Keratinocyte (primary cell): ENCODE results near the gene IFI16. TPM values are rescaled to one million over a fixed set of nuclear protein-coding genes. Genes with fewer than 3 reads are reported as not detected.

Experiments
- DNase-seq: peaks from one replicate; pipeline ENCODE4 v3.0.0-alpha.2; 2011; ENCODE audit warnings: low read depth, missing footprints, low spot score
- FAIRE-seq: peaks from 2 replicates; lab custom pipeline; 2011; peaks lifted over from hg19 to GRCh38; lab: Jason Lieb, UNC
- H2AFZ ChIP-seq: 2 replicates; pipeline ENCODE4 v1.6.0; 2012; ENCODE audit warnings: low read length, control low read depth, inconsistent platforms; ENCODE audit not compliant: control insufficient read depth
- H3K27ac ChIP-seq: 2 replicates; pipeline ENCODE4 v1.5.1; 2011; ENCODE audit warnings: low read length; ENCODE audit not compliant: control insufficient read depth, insufficient read depth
- H3K27me3 ChIP-seq: 3 replicates; pipeline ENCODE4 v1.6.0; 2011; ENCODE audit warnings: low read length; ENCODE audit not compliant: control insufficient read depth, insufficient read depth; ENCODE audit errors: extremely low read depth
- H3K36me3 ChIP-seq, 2 experiments: 2 replicates in 1 of 2; 3 replicates in 1 of 2; pipeline ENCODE4 v1.5.1; 2011; ENCODE audit warnings: low read length in 2 of 2, mild to moderate bottlenecking in 1 of 2; ENCODE audit not compliant: control insufficient read depth in 2 of 2, insufficient read depth in 2 of 2; ENCODE audit errors: extremely low read depth in 1 of 2
- H3K4me1 ChIP-seq: 3 replicates; pipeline ENCODE4 v1.5.1; 2011; ENCODE audit warnings: low read length; ENCODE audit not compliant: control insufficient read depth, insufficient read depth; ENCODE audit errors: extremely low read depth
- H3K4me2 ChIP-seq: 3 replicates; pipeline ENCODE4 v1.6.0; 2011; ENCODE audit warnings: low read depth, low read length; ENCODE audit not compliant: control insufficient read depth, insufficient read depth; ENCODE audit errors: extremely low read depth
- H3K4me3 ChIP-seq, 3 experiments: fragments of 200-600 bp in 1 of 3; sonication (generic) in 1 of 3; 2 replicates in 2 of 3; 3 replicates in 1 of 3; pipeline ENCODE4 v1.5.1; 2011 to 2016; ENCODE audit warnings: low read length in 3 of 3, mild to moderate bottlenecking in 3 of 3, control low read depth in 2 of 3, inconsistent platforms in 1 of 3, low read depth in 1 of 3, mixed read lengths in 1 of 3, mixed run types in 1 of 3, moderate library complexity in 1 of 3; ENCODE audit not compliant: control insufficient read depth in 2 of 3, insufficient read depth in 2 of 3; ENCODE audit errors: extremely low read depth in 1 of 3
- H3K79me2 ChIP-seq: 2 replicates; pipeline ENCODE4 v1.6.0; 2012; ENCODE audit warnings: low read length; ENCODE audit not compliant: control insufficient read depth, insufficient read depth
- H3K9ac ChIP-seq: 3 replicates; pipeline ENCODE4 v1.6.0; 2011; ENCODE audit warnings: low read length; ENCODE audit not compliant: control insufficient read depth, insufficient read depth; ENCODE audit errors: extremely low read depth
- H3K9me1 ChIP-seq: 3 replicates; pipeline ENCODE4 v1.6.0; 2011; ENCODE audit warnings: low read length; ENCODE audit not compliant: control insufficient read depth, insufficient read depth; ENCODE audit errors: extremely low read depth
- H3K9me3 ChIP-seq: 2 replicates; pipeline ENCODE4 v1.5.1; 2012; ENCODE audit warnings: low read depth, low read length; ENCODE audit not compliant: control insufficient read depth
- H4K20me1 ChIP-seq: 3 replicates; pipeline ENCODE4 v1.6.0; 2011; ENCODE audit warnings: low read length; ENCODE audit not compliant: control insufficient read depth, insufficient read depth; ENCODE audit errors: extremely low read depth
- EZH2 ChIP-seq: IDR thresholded peaks from one replicate; pipeline ENCODE4 v1.6.1; 2012; ENCODE audit warnings: inconsistent platforms, mild to moderate bottlenecking, low read length, moderate library complexity
- dilution Hi-C: fragments of 300-500 bp; cut with MboI; formaldehyde crosslinking; loops from one replicate; pipeline ENCODE4 v1.7.0; 2020; ENCODE audit warnings: low sequenced_read_pairs; ENCODE audit not compliant: extremely low pct_ligation_motif_present
- polyA plus RNA-seq, 5 experiments: library from polyadenylated mRNA; depleted of rRNA in 3 of 5; stranded (reverse) in 3 of 5; stranded (forward) in 1 of 5; unstranded in 1 of 5; fragments of >200 nt; gene quantifications; 1 replicate in 1 of 5; 2 replicates in 3 of 5; 3 replicates in 1 of 5; pipeline versions ENCODE4 v1.2.1 to v1.2.3, GENCODE V29; 2011 to 2012; ENCODE audit warnings: missing spikeins in 2 of 5, low read depth in 1 of 5, low replicate concordance in 1 of 5
- TF ChIP-seq, protein P1 (sequence below), 3 experiments: IDR thresholded peaks in 1 of 3; conservative IDR thresholded peaks in 1 of 3; optimal IDR thresholded peaks in 1 of 3; 2 replicates in 2 of 3; 3 replicates in 1 of 3; pipeline versions ENCODE3 to v1.5.1; 2011; ENCODE audit warnings: low read length in 3 of 3, mild to moderate bottlenecking in 3 of 3, moderate library complexity in 2 of 3, control low read depth in 1 of 3, inconsistent platforms in 1 of 3; ENCODE audit not compliant: insufficient read depth in 2 of 3; ENCODE audit errors: extremely low read depth in 1 of 3

The IFI16 gene
- polyA plus RNA-seq, 1 donor (not counting 4 experiments of a cell fraction or from before 2014, with no cell fraction given): 193 TPM

DNA sequence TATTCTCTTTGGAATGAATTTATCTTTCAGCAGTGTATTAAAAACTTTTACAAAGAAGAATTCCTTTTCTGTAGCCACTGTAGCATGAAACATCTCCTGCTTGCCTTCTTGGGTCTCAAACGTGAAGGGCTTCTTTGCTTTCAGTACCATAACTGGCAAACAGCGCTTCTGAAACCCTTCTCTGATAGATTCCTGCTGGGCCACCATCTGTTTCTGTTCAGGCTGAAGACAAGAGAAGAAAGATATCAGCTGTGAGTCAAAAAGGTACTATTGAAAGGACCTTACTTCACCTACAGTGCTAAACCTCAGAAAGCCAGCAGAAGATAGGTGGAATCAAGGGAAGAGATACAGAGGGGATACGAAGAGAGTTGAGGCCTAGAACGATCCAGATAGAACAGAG, 56.4 kb downstream of the IFI16 start:
- no peak overlapping the region for H3K4me2 ChIP-seq
- no peak overlapping the region for H3K27ac ChIP-seq
- H3K9ac ChIP-seq: no peak overlapping the region
- no peak overlapping the region for H3K4me3 ChIP-seq
- dilution Hi-C loops: no loop called here
- no peak for FAIRE-seq
- no peak overlapping the region for H2AFZ ChIP-seq
- H3K4me1 ChIP-seq: no peaks in the 10 kb centered on the region
- no peak for DNase-seq
- H3K27me3 ChIP-seq: no peaks in the 10 kb centered on the region
- TF ChIP-seq EZH2: no peak
- TF ChIP-seq, protein P1, sequence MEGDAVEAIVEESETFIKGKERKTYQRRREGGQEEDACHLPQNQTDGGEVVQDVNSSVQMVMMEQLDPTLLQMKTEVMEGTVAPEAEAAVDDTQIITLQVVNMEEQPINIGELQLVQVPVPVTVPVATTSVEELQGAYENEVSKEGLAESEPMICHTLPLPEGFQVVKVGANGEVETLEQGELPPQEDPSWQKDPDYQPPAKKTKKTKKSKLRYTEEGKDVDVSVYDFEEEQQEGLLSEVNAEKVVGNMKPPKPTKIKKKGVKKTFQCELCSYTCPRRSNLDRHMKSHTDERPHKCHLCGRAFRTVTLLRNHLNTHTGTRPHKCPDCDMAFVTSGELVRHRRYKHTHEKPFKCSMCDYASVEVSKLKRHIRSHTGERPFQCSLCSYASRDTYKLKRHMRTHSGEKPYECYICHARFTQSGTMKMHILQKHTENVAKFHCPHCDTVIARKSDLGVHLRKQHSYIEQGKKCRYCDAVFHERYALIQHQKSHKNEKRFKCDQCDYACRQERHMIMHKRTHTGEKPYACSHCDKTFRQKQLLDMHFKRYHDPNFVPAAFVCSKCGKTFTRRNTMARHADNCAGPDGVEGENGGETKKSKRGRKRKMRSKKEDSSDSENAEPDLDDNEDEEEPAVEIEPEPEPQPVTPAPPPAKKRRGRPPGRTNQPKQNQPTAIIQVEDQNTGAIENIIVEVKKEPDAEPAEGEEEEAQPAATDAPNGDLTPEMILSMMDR (optimal IDR thresholded peaks at IDR 0.05 in 1 of 3, IDR thresholded peaks at IDR 0.05 in 1 of 3, conservative IDR thresholded peaks at IDR 0.05 in 1 of 3; ENCODE audit: extremely low read depth in 1 of 3, insufficient read depth in 2 of 3, low read length in 3 of 3): no peak
- no peaks in the 10 kb centered on the region for H3K79me2 ChIP-seq
- H3K36me3 ChIP-seq: no peaks in the 10 kb centered on the region
- H3K9me1 ChIP-seq: no peaks in the 10 kb centered on the region
- no peaks in the 10 kb centered on the region for H4K20me1 ChIP-seq
- H3K9me3 ChIP-seq: no peaks in the 10 kb centered on the region

DNA sequence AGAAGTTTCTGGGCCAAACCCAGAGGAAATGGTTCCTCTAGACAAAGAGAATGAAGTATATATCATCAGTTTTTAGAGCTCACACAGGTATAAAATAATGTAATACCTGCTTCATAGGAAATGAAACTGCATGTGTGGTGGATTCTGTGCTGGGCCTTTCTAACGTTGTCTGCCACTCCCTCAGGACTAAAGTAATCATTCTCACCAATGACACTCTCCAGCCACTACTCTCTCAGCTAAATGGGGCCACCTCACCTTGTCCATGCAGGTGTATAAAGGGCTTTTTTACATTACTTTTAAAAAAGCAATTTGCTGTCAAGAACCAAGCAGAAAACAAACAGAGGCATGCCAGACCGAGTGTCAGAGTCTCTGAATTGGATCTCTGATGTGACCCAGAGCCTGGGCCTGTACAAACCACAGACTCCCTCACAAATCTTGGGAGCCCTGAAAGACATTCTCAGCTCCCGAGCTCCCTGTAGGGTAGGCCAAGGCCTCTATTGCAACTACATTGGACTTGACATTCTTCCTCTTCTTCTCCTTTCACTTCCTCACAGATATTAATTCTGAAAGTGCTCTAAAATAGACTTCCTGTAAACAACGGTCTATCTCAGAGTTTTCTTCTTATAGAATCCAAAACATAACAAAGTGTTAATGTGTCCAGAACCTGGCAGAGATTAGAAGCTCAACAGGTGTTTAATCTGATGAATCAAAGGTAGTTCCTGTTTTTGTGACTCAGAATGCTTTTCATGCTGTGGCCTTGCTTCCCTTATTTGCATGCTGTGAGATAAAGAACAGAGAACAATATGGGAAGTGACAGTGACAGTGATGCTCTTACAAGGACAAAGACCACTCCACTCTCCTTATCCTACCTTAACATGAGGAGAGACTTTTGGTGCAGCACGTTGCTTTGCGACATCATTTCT, 58.3 kb downstream of the IFI16 start:
- no peak for DNase-seq
- Histone ChIP-seq H4K20me1 (no peaks in the 10 kb centered on the region), H3K4me2 (no peak overlapping the region), H3K9me3 (no peaks in the 10 kb centered on the region), H3K9me1 (no peaks in the 10 kb centered on the region), H3K36me3 (no peaks in the 10 kb centered on the region), H3K27ac (no peak overlapping the region), H3K4me1 (no peaks in the 10 kb centered on the region), H3K9ac (no peak overlapping the region), H3K4me3 (no peak overlapping the region), H3K27me3 (no peaks in the 10 kb centered on the region), H2AFZ (no peak overlapping the region), H3K79me2 (no peaks in the 10 kb centered on the region)
- FAIRE-seq: peak; percentile 52
- TF ChIP-seq EZH2: no peak
- TF ChIP-seq, protein P1 (optimal IDR thresholded peaks at IDR 0.05 in 1 of 3, IDR thresholded peaks at IDR 0.05 in 1 of 3, conservative IDR thresholded peaks at IDR 0.05 in 1 of 3; ENCODE audit: extremely low read depth in 1 of 3, insufficient read depth in 2 of 3, low read length in 3 of 3): no peak
- dilution Hi-C loops: no loop called here
